ENCODE data around the gene TIGAR.

The TIGAR gene

DNA sequence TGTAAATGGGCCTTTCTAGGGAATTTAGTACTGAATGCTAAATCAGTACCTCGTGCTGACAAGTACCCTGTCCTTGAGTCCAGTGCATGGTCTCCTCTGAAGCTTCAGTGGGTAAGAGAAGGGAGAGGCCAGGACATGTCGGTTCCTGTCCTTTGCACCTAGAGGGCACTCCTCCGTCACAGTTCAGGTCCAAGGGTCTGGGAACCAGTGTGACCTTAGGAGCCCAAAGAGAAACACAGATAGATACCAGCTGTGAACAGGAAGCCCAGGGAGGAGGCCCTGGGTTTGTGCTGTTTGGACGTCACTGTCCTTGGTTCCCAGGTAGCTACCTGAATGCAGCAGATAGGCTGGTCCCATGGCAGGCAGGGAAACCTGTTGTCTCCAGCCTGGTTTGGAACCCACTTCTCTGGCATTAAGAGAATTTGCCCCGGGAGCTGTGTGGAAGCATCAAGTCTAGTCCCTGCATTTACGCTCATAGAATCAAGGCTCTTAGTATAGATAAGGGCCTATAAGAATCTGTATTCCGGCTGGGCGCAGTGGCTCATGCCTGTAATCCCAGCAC lies 62.4 kb downstream of the TIGAR start:
- DNase-seq, result no peak

DNA sequence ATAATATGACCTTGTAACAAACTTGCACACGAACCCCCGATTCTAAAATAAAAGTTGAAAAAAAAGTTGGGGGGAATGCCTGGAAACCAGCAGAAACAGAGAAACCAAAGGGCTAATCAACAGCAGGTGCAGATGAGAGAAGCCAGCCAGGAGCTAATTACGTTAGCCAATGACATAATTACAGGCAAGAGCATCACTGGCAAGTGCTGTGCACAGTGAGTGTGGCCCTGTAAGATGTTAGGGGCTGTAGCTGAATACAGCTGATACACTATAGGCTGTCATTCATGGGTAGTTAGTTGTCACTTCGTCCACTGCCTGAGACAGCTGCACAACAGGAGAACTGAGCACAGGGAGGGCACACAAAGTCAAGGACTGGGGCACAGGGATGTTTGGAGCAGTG lies 65.8 kb downstream of the TIGAR start:
- DNase-seq, result no peak

DNA sequence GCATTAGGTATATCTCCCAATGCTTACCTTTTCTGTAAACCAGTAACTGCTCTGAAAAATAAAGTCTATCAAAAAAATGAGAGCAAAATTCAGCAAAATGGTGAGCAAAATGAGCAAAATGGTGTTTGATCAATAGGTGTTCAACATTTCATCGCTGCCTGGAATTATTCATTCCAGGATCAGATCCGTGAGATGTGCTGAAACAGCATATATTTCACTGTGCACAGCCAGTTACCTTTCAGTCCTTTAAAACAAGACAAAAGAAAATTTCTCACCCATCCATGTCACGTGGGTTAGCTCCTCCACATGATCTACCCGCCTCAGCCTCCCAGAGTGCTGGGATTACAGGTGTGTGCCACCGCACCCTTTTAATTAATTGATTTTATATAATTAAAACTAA lies 66.6 kb downstream of the TIGAR start:
- DNase-seq, result no peak

DNA sequence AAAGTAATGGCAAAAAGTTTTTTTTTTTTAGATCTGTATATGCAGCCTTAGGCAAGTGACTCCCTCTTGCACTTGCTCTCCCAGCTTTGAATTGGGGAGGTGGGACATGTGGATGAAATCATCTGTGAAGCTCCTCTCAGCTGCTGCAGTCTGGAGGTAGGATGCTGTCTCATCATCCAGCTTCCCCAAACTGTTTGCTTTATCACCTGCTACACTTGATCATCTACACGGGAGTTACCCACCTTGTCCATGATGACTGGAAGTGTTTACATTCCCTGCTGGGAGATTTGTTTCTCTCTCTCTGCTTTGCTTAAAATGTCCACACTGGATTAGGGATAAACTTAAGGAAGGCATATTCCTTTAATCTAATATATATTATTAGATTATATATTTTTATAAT lies 67.0 kb downstream of the TIGAR start:
- DNase-seq, result no peak

DNA sequence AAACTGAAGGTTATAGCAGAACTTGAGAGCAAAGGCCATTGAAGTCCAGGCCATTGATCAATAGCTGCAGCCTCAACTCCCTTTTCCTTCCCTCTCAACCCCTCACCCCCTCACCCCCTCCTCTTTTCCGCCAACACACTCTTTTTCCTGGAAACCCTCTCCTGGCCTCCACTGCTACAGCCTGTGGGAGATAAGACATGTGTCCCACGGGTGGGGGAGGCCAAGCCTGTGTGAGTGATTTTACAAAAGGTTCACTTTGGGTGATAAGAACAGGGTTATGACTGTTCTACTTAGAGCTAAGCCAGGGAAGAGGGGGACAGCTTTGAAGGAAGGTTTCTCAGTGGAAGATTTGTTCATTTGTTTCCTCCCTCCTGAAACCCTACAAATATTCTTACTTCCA lies 67.6 kb downstream of the TIGAR start:
- no peak for DNase-seq

DNA sequence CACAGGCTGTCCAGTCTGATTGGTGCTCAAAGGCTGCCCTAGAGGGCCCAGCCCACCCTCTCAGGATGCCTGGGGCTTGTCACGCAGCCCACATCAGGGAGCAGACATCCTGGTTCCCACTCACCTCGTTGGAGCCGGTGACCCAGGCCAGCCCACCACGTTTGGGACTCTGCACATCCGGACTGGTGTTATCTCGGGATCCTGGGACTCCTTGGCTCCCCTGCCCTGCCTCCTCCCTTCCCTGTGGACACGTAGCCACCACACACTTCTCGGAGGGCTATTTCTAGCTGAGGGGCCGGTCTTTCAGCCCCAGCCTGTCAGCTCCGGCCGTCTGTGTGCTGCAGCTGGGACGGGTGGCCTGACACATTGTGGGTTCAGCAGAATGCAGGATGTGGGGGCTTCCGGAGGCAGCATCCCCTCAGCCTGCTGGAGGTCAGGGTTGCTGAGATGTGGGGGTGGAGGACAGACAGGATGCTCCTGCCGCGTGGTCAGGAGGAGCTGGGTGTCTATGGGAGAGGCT lies 71.3 kb downstream of the TIGAR start:
- DNase-seq, result no peak

DNA sequence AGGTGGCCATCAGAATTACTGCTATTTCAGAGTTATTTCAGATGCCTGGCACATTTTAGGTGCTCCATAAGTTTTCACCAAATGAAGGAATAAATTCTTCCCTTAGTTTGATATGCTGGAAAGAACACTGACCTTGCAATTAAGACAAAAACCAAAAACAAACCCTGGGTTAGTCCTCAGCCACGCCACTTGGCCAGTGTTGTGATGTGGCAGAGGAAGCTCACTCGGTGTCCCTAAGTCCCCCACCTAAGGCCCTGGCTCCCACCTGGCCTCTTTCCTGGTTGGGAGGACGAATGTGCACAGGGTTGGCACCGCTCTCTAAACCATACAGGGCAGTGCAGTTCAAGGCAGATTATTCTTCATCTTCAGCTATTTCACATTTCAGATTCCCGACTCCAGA lies 72.2 kb downstream of the TIGAR start:
- DNase-seq, result no peak

DNA sequence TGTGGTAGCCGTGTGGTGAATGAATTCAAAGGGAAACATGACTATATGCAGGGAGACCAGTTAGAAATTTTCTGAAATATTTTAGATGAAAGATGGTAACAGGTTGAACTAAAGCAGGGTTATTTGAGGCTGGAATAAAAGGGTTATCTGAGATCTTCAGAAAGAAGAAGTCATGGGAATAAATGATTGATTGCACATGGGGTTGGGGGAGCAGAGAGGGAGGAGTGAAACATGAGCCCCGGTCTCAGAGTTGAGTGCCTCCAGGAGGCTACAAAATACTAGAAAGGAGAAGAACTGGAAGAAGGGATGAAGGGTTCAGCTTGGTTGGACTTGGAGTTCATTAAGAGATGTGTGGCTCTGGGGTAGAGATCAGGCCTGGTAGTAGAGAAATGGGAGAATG lies 74.8 kb downstream of the TIGAR start:
- DNase-seq, result no peak

DNA sequence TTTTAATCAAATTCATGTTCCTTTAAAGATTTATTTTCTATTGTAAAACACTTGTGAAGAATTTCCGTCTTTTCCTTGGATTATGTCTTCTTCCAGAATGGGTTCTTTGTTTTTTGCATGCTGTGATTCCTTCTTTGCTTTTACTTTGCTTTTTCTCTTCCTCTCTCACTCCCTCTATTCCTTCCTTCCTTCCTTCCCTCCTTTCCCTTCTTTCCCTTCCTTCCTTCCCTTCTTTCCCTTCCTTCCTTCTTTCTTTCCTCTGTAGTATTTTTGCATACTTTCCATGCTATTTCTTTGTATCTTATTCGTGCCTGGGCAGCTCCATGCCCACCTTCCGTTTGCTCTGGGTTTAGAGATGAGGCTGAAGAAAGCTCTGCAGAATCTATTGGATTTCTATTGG lies 80.1 kb downstream of the TIGAR start:
- no peak for DNase-seq

DNA sequence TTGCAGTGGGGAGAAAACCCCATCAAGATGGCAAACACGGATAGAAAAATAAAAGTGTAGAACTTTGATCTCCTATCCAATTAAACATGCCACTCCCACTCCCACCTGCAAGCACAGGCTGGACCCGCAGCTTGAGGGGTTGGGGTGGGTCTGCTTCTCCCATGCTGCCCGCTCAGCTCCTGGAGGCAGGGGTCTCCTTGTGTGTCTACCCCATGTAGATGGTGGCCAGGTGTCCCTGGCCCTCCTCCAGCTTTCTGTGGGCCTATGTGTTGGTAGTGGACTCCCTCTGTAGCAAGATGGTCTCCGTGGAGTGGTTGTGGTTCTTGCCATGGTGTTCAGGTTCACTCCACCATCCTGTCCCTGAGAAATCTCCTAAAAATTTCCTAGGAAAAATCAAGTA lies 82.0 kb downstream of the TIGAR start:
- DNase-seq, result no peak
